ENCODE results near the gene COG6. TPM values are rescaled to one million over a fixed set of nuclear protein-coding genes. Genes with fewer than 3 reads are reported as not detected.

Gene COG6
- total and polyA plus RNA-seq, 2 of the 8 experiments (the other 6 are each of a cell fraction or from before 2014, with no cell fraction given), result 8.8 to 22.3 TPM

DNA sequence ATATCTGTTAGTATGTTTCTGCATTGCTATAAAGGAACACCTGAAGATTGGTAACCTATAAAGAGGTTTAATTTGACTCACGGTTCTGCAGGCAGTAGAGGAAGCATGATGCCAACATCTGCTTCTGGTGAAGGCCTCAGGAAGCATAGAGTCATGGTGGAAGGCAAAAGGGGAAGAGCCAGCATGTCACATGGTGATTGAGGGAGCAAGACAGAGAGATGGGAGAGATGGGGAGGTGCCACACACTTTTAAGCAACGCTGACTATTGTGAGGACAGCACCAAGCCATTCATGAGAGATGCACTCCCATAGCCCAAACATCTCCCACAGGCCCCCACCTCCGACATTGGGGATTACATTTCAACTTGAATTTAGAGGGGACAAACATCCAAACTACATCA, 32.8 kb downstream of the COG6 start:
- no peak overlapping the region for H4K91ac ChIP-seq (replicated peaks; ENCODE audit: insufficient read length, low read length)
- H3K23me2 ChIP-seq (ENCODE audit: low read depth, low read length), result no peaks in the 10 kb centered on the region
- FAIRE-seq, result no peak
- 85% methylated on average over 3 of the region's 3 CpGs; no CpG with 5 or more reads in 1 of the 2 experiments for WGBS, 2 experiments (ENCODE audit: extremely low coverage in 1 of 2, insufficient coverage in 1 of 2, insufficient read length in 1 of 2, insufficient replicate concordance in 2 of 2, low coverage in 1 of 2, low lambda C conversion rate in 2 of 2, missing lambda C conversion rate in 1 of 2)
- no peak overlapping the region for H2AFZ ChIP-seq (ENCODE audit: low read length)
- H3K4me1 ChIP-seq (replicated peaks in 1 of 4; ENCODE audit: control insufficient read depth in 3 of 4, insufficient read depth in 4 of 4, low read length in 3 of 4), result no peaks in the 10 kb centered on the region
- no peak overlapping the region for H3K4me2 ChIP-seq (ENCODE audit: insufficient read depth in 1 of 2, low read depth in 2 of 2, low read length in 2 of 2)
- ChIA-PET CTCF (ENCODE audit: partially characterized antibody) (interaction anchor here (0.6 to 0.7 kb wide), 2 partner anchors 264 to 346 kb away, joined by 3 read pairs; no protein-coding TSS in a partner anchor), POLR2A (ENCODE audit: partially characterized antibody) (no interaction called here)
- H3K4me3 ChIP-seq (ENCODE audit: extremely low read depth in 1 of 4, insufficient read depth in 2 of 4, low read depth in 3 of 4, low read length in 4 of 4), result no peak overlapping the region
- no peak overlapping the region for H3K9ac ChIP-seq (replicated peaks in 1 of 4; ENCODE audit: extremely low read depth in 1 of 4, low read depth in 3 of 4, low read length in 3 of 4)
- no peak overlapping the region for H3K14ac ChIP-seq (ENCODE audit: insufficient read length)
- no peak overlapping the region for H2BK5ac ChIP-seq (ENCODE audit: low read depth, low read length)
- H3K23ac ChIP-seq (ENCODE audit: insufficient read length), result no peak overlapping the region
- no peak overlapping the region for H2AK5ac ChIP-seq (ENCODE audit: low read depth, low read length)
- no peak overlapping the region for H2BK15ac ChIP-seq (ENCODE audit: low read length)
- no peaks in the 10 kb centered on the region for H3K79me2 ChIP-seq (ENCODE audit: control insufficient read depth in 1 of 2, insufficient read depth in 2 of 2, low read length in 2 of 2)
- H3K79me1 ChIP-seq (ENCODE audit: low read depth, low read length), result no peaks in the 10 kb centered on the region
- H3K4ac ChIP-seq (replicated peaks; ENCODE audit: insufficient read length, low read depth, low read length), result no peak overlapping the region
- no peak overlapping the region for H2BK120ac ChIP-seq (replicated peaks; ENCODE audit: low read depth, low read length)
- no peaks in the 10 kb centered on the region for H3K27me3 ChIP-seq (replicated peaks in 1 of 4; ENCODE audit: control insufficient read depth in 3 of 4, extremely low read depth in 1 of 4, insufficient read depth in 3 of 4, low read length in 3 of 4)
- peaks cover 0 to 3% of the 10 kb centered on the region in 2 experiments for H4K20me1 ChIP-seq (replicated peaks in 1 of 2; ENCODE audit: control insufficient read depth in 1 of 2, insufficient read depth in 2 of 2, low read length in 2 of 2)
- TF ChIP-seq SIX5 (IDR thresholded peaks at IDR 0.05; ENCODE audit: low read depth, low read length), result no peak
- no peak for TF ChIP-seq ATF3 (IDR thresholded peaks at IDR 0.05; ENCODE audit: insufficient read depth, low read depth, low read length)
- no peak for TF ChIP-seq CTBP2 (IDR thresholded peaks at IDR 0.05; ENCODE audit: borderline replicate concordance, insufficient read depth, insufficient read length, low read length)
- no peak for TF ChIP-seq GTF2F1 (IDR thresholded peaks at IDR 0.05; ENCODE audit: borderline replicate concordance, low read depth, low read length)
- TF ChIP-seq CHD1 (IDR thresholded peaks at IDR 0.05; ENCODE audit: low read depth, low read length), result no peak
- no peak for TF ChIP-seq BCL11A (IDR thresholded peaks at IDR 0.05; ENCODE audit: low read depth in 2 of 2, low read length in 2 of 2)
- no peak for TF ChIP-seq CTCF (IDR thresholded peaks at IDR 0.05; ENCODE audit: control extremely low read depth in 1 of 3, insufficient read depth in 1 of 3, low read depth in 1 of 3, low read length in 3 of 3)
- no peak for TF ChIP-seq SP4 (IDR thresholded peaks at IDR 0.05; ENCODE audit: low read length)
- no peak for TF ChIP-seq JUND (IDR thresholded peaks at IDR 0.05; ENCODE audit: low read length)
- TF ChIP-seq FOSL1 (IDR thresholded peaks at IDR 0.05; ENCODE audit: insufficient read depth, low read depth, low read length), result no peak
- TF ChIP-seq BRCA1 (IDR thresholded peaks at IDR 0.05; ENCODE audit: low read depth, low read length), result no peak
- TF ChIP-seq KDM1A (IDR thresholded peaks at IDR 0.05; ENCODE audit: borderline replicate concordance, low read length), result no peak
- no peak overlapping the region for H3K27ac ChIP-seq (ENCODE audit: low read depth, low read length)
- H3K9me3 ChIP-seq (ENCODE audit: insufficient read depth in 2 of 2, low read depth in 1 of 2, low read length in 1 of 2), result no peaks in the 10 kb centered on the region
- H2BK12ac ChIP-seq (ENCODE audit: low read depth, low read length), result no peak overlapping the region
- no peak overlapping the region for H4K8ac ChIP-seq (ENCODE audit: extremely low read depth, insufficient read depth, low read length)
- DNase-seq (ENCODE audit: low read depth in 1 of 2, low spot score in 2 of 2), result no peak
- H3K18ac ChIP-seq (ENCODE audit: extremely low read depth, low read length), result no peak overlapping the region
- H3K36me3 ChIP-seq (ENCODE audit: control insufficient read depth in 2 of 4, insufficient read depth in 4 of 4, low read length in 3 of 4), result no peaks in the 10 kb centered on the region; a peak in 1 of 8 replicates
- H3K56ac ChIP-seq (replicated peaks; ENCODE audit: insufficient read length, low read depth, low read length), result no peak overlapping the region
- H2BK20ac ChIP-seq (ENCODE audit: low read length), result no peak overlapping the region
- H4K5ac ChIP-seq (ENCODE audit: insufficient read length, low read depth, low read length), result no peak overlapping the region
